HG02870 (cell line): ENCODE data around the gene FANCB.

ENCODE experiments used
- ATAC-seq: cut with Tn5 transposase; IDR thresholded peaks from one replicate; pipeline ENCODE4 v1.9.1; 2021; ENCODE audit warnings: mild to moderate bottlenecking, moderate library complexity; ENCODE audit not compliant: unreplicated experiment

The FANCB gene

DNA sequence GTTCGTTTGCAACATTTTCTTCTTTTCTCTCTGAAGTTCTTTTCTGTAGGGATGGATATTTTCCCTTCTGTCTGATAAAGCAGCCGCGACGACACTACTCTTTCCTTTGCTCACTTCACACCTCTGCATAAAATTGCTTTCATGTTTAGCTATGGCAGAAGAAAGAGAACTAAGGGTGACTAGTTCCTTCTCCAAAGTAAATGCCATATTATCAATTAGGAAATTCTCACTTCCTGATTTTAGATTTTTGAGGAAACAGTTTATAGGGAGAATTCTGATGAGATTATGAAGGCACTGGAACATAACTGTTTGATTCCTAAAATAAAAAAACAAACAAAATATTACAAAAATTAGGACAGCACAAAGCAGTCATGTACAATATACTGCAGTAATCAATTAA, 29.2 kb downstream of the FANCB start:
- ATAC-seq, result no peak

DNA sequence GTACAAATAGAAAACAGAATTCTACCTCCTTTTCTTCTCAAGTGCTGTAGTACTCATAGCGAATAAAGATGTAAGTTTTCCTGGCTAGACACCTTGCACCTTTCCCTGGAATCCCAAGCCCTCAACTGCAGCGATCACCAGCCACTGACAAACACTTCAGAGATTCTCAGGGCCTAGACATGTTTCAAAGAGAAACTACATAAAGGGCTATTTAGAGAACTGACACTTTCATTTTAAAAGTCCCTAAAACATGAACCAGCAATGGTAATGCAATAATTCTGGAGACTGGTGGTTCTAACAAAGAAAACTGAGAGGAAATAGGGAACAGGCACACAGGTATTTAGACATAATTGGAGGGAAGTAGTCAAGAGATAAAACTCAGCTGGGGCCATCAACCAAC, 35.7 kb downstream of the FANCB start:
- ATAC-seq, result no peak

GRCh38 chrX:14832586-14832985, 40.3 kb downstream of the FANCB start:
- no peak for ATAC-seq

DNA sequence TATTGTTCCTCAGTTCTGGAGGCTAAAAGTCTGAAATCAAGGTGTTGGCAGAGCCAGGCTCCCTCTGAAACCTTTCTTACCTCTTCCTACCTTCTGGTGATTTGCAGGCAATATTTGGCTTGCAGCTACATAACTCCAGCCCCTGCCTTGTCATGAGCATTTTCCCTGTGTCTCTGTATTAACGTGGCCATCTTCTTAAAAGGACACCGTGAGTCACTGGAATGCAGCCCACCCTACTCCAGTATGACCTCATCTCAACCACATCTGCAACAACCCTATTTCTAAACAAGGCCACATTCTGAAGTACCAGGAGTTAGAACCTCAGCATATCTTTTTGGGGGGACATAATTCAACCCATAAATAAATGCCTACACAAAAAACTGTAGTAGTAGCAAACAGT, 40.7 kb downstream of the FANCB start:
- no peak for ATAC-seq

GRCh38 chrX:14829643-14830042, 43.2 kb downstream of the FANCB start:
- ATAC-seq, result no peak

DNA sequence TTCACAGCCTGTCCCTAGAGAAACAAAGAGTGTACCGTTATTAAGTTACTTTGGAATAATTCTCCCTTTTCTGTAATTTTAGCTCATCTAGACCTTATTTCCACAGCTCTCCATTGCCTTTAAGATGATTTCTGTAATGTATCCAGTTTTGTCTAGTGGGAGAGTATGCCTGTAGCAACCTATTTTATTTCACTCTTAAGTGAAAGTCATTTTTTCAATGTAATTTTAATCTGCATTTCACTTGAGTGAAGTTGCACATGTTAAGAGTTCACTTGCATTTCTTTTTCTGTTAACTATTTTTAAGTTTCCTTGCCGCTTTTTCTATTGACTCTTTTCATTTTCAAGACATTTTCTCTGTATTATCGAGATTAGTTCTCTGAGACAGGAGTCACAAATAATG, 46.5 kb downstream of the FANCB start:
- no peak for ATAC-seq

DNA sequence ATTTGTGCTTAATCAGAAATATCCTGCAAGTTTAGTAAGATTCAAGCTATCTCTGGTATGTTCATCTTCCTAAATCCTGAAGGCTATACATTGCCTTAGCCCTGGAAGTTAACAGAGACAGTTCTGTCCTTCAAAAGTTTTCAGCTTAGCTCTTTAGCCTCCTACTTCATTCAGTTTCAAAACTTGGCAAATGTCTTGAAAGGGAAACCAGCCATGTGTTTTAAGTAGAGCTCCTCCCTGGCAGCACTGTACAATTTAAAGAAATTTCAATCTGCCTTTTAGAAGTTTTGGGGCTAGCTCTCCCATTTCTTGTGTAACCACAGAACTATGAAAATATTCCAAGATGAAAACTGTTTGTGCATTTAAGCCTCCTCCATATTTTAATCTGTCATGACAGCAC, 47.0 kb downstream of the FANCB start:
- ATAC-seq, result no peak

GRCh38 chrX:14819769-14820168, 53.1 kb downstream of the FANCB start:
- no peak for ATAC-seq

- ATAC-seq, result no peak
These were observed 55.3 kb downstream of the FANCB start for GRCh38 chrX:14817571-14817970.

GRCh38 chrX:14802943-14803710, 69.7 kb downstream of the FANCB start:
- ATAC-seq, result no peak

GRCh38 chrX:14801136-14801535, 71.7 kb downstream of the FANCB start:
- ATAC-seq, result no peak

DNA sequence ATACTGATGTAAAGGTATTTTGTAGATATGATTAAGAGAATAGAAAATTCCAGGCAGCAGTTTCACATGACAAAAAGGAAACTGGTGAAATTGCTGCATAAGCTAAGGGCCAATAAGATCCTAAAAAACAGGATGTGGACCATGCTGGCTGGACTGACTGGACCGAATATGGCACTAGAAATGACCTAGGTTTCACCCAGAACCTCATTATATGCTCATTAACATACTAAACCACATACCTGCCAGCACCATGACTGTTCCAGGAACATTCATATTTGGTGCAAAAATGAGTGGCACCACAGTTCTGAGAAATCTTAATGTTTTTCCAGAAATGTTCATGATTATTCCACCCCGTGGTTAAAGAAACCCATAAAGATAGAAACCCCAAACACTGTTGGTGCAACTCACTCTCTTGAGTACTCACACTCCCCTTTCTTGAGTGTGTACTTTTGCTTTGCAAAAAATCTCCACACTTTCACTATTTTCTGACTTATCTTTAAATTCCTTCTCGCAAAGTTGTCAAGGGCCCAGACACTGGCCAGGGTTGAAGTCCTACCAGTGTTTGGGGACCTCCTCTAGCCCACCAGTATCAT, 74.0 kb downstream of the FANCB start:
- ATAC-seq, result no peak
